GM12864 (cell line): ENCODE data around the gene SMYD3.

Experiments
- DNase-seq: peaks from one replicate; pipeline ENCODE4 v3.0.0-alpha.2; 2011; ENCODE audit warnings: low read depth
- H3K4me3 ChIP-seq: 2 replicates; pipeline ENCODE4 v1.5.1; 2011; ENCODE audit warnings: mild to moderate bottlenecking, low read depth, low read length, control low read depth
- TF ChIP-seq, protein P1 (sequence below): IDR thresholded peaks from 2 replicates; pipeline ENCODE4 v1.5.1; 2011; ENCODE audit warnings: low read depth, mild to moderate bottlenecking, moderate library complexity, low read length, control low read depth, inconsistent platforms; ENCODE audit errors: missing control alignments

The SMYD3 gene

DNA sequence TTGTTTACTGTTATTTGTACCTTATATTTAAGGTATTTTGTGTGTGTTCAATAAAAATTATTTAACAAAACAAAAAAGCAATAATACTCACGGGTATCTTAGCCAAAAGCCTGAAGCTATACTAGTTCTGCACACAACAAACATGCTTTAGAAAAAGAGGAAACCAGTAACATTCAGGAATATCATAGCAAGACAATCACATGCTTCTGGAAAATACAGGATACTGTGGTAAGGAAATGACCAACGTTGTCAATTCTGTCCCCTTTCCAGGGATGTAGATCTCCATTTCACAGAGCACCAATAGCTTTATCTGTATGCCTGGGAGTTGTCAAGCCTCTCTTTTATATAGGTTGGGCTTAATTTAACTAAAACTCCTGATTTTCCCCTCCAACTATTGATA is 288.4 kb downstream of the SMYD3 start:
- H3K4me3 ChIP-seq: no peak overlapping the region
- DNase-seq: no peak
- TF ChIP-seq, protein P1, sequence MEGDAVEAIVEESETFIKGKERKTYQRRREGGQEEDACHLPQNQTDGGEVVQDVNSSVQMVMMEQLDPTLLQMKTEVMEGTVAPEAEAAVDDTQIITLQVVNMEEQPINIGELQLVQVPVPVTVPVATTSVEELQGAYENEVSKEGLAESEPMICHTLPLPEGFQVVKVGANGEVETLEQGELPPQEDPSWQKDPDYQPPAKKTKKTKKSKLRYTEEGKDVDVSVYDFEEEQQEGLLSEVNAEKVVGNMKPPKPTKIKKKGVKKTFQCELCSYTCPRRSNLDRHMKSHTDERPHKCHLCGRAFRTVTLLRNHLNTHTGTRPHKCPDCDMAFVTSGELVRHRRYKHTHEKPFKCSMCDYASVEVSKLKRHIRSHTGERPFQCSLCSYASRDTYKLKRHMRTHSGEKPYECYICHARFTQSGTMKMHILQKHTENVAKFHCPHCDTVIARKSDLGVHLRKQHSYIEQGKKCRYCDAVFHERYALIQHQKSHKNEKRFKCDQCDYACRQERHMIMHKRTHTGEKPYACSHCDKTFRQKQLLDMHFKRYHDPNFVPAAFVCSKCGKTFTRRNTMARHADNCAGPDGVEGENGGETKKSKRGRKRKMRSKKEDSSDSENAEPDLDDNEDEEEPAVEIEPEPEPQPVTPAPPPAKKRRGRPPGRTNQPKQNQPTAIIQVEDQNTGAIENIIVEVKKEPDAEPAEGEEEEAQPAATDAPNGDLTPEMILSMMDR: no peak

DNA sequence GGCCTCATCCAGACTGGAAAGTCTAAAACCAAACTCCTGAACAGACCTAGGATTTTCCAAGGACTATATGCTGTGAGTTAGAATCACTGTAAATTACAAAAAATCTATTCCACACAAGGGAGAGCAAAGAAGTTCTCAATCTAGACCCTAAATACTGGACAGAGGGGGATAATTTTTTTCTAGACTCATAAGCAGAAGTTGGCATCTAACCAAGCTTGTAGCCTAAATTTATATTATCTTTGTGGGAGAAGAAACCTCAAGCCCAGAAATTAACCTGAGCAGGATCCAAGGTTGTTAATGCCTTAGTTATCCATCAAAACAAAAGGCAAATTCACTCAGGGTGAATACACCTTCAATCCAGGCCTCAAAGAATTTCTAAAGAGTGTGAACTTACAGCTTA is 290.2 kb downstream of the SMYD3 start:
- DNase-seq: no peak
- TF ChIP-seq, protein P1: no peak

DNA sequence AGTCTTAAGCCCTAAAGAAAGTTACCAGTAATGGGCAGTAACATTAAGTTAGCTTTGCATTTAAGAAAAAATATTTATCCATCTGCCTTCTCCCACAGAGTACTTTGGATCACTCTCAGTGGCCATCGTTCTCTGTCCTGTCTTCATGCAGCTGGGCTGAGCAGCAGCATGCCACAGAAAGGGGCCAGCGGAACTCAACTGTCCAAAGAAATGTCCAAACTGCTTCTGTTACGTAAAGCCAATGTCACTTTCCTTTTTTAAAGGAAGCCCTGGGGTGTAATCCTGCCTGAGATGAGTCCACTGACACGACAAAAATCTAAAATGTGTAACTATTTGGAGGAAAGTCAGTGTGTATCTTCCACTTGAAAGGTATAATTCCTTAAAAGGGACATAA is 291.6 kb downstream of the SMYD3 start:
- DNase-seq: no peak
- H3K4me3 ChIP-seq: no peak overlapping the region
- TF ChIP-seq, protein P1: no peak

More for the DNA sequence above, 290.2 kb downstream of the SMYD3 start:
- no peak overlapping the region for H3K4me3 ChIP-seq

DNA sequence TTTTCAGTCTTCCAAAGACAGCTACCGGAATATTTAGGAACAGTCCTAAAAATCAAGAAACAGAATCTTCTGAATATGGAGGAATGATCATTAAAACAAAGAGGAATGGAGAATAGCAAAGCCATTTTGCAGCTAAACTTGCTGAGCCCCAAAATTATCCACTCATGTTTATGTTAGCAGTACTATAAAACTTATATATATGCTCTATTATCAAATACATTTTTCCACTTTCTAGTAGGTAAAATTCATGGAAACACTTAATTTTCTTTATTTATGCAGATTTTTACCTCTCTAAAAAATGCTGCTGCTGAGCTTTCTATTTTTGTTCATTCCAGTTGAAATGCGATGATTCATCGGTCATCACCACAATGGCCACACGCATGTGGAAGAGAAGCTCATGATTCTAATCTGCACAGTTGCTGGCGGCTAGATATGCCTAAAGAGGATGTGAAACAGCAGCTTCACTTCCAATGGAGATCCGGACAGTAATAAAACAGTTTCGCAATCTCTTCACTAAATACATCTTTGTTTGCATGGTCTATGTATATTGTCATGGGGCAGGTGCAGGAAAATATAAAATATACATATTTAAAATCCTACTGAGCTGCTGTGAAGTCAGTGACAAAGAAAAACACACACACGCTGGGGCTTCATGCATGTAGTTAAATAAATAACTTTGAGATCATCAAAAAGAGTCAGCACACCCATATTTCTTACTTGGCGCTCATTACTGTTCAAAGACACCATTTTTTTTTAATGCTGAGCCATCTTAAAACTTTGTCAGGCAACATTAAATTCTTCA is 292.2 kb downstream of the SMYD3 start:
- no peak overlapping the region for H3K4me3 ChIP-seq
- TF ChIP-seq, protein P1: no peak
- peak; percentile 65 for DNase-seq

DNA sequence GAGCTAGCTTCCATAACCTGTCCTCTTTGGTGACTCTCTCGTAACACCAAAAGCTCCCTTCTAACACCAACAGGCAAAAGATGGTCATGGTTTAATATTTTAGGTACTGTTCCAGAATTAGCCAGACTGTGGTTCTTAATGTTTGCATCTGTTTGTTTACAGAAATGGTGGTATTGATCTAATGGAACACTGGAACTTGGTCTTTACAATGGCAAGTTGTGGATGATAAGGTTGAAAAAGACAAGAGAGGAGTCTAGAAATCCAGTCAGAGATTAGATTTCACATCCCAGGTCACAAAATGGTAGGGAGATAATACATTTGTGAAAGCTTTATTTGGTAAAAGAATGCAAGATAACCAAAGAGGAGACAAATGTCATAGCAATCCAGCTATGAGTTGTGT is 293.1 kb downstream of the SMYD3 start:
- DNase-seq: no peak
- H3K4me3 ChIP-seq: no peak overlapping the region

DNA sequence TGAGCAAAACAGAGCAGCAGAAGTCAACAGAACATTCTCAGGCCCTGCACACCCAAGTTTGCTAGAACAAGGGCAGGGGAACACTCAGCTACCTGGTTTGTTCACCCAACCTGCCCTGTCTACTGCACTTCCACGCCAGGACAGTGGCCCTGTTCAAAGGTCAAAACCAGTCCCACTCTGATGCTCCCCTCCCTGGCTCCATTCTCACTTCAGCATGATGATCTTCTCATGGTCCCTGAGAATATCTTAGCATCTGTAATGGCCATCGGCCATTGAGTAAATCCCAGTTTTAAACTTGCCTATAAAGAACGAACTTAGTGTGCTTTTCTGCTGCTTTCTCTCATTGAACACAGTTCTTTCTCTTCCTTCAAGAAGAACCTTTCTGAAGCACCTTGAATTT is 293.6 kb downstream of the SMYD3 start:
- no peak overlapping the region for H3K4me3 ChIP-seq
- TF ChIP-seq, protein P1: no peak
- DNase-seq: no peak

More for the DNA sequence above, 293.1 kb downstream of the SMYD3 start:
- TF ChIP-seq, protein P1: no peak

DNA sequence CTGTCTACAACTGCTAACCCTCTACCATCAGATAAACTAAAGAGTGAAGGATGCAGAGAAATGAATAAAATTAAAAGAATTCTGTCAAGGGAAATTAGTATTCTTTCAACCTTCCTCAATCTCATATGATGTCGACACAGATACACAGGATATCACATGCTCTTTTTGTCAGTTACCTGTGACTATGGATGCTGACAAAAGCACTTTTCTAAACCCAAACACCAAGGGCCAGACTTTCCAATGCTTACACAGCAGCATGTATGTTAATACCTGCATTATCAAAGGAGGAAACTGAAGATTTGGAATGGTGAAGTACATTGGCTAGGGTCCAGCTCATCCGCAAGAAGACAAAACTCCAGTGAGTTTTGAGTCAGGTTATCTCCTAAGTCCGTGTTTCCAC is 294.0 kb downstream of the SMYD3 start:
- TF ChIP-seq, protein P1: no peak
- DNase-seq: no peak
- H3K4me3 ChIP-seq: no peak overlapping the region
